ENCODE measurements around the gene TRHDE. TPM values are rescaled to one million over a fixed set of nuclear protein-coding genes. Genes with fewer than 3 reads are reported as not detected.

TRHDE gene
- total RNA-seq, 6 experiments from 2014 or later, result 65.7 to 106 (median 93.3) TPM

DNA sequence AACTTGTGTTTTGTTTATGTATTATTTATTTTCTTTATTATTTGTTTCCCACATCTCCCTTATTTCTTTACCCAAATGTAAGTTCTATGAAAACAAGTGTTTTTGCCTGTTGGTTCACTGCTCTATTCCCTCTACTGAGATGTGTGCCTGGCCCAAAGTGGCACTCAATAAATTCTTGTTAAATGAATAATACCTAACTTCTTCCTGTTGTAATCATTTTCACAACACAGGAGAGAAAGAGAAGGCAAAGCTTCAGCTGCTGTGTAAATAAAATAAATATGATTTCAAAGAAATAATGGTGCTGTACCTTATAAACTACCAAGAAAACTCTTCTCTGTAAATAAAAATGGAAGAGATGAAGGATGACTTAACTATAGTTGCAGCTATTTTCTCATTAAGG is 116.2 kb downstream of the TRHDE start:
- no peak for DNase-seq
- no peak overlapping the region for H3K4me3 Mint-ChIP-seq
- H3K4me1 Mint-ChIP-seq (ENCODE audit: low read depth), result peaks cover 35% of the 10 kb centered on the region
- no peaks in the 10 kb centered on the region for H3K9me3 Mint-ChIP-seq
- H3K36me3 Mint-ChIP-seq (ENCODE audit: low read depth), result peaks cover 41% of the 10 kb centered on the region
- H3K27ac Mint-ChIP-seq, result no peak overlapping the region
- peaks cover 2% of the 10 kb centered on the region; the same call in 1 of the 2 replicates for H3K27me3 Mint-ChIP-seq (ENCODE audit: insufficient read depth)
- TF ChIP-seq, protein P1, sequence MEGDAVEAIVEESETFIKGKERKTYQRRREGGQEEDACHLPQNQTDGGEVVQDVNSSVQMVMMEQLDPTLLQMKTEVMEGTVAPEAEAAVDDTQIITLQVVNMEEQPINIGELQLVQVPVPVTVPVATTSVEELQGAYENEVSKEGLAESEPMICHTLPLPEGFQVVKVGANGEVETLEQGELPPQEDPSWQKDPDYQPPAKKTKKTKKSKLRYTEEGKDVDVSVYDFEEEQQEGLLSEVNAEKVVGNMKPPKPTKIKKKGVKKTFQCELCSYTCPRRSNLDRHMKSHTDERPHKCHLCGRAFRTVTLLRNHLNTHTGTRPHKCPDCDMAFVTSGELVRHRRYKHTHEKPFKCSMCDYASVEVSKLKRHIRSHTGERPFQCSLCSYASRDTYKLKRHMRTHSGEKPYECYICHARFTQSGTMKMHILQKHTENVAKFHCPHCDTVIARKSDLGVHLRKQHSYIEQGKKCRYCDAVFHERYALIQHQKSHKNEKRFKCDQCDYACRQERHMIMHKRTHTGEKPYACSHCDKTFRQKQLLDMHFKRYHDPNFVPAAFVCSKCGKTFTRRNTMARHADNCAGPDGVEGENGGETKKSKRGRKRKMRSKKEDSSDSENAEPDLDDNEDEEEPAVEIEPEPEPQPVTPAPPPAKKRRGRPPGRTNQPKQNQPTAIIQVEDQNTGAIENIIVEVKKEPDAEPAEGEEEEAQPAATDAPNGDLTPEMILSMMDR (IDR thresholded peaks at IDR 0.05), result no peak

DNA sequence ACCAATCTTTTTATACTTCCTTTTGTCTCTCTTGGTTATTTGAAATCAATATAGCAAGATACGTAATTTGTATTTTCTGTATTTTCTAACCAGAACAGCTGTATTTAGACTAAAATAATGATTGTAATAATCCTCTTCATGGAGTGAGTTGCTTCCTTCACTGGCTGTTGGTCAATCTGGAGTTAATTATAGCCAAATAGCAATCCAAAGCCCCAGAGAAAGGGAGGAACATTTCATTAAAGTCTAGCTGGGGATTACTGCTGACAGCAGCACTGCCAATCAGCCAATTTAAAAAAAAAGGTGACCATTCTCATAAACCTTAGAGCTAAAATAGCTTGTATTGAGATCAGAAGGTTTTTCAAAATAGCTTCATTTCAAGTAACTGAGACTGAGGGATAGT is 118.0 kb downstream of the TRHDE start:
- no peak overlapping the region for H3K27ac Mint-ChIP-seq
- DNase-seq, result no peak
- no peaks in the 10 kb centered on the region for H3K9me3 Mint-ChIP-seq
- H3K4me3 Mint-ChIP-seq, result no peak overlapping the region
- peaks cover 36% of the 10 kb centered on the region for H3K36me3 Mint-ChIP-seq (ENCODE audit: low read depth)
- peaks cover 35% of the 10 kb centered on the region for H3K4me1 Mint-ChIP-seq (ENCODE audit: low read depth)
- peaks cover 2% of the 10 kb centered on the region; the same call in 1 of the 2 replicates for H3K27me3 Mint-ChIP-seq (ENCODE audit: insufficient read depth)
- TF ChIP-seq, protein P1 (IDR thresholded peaks at IDR 0.05), result no peak

DNA sequence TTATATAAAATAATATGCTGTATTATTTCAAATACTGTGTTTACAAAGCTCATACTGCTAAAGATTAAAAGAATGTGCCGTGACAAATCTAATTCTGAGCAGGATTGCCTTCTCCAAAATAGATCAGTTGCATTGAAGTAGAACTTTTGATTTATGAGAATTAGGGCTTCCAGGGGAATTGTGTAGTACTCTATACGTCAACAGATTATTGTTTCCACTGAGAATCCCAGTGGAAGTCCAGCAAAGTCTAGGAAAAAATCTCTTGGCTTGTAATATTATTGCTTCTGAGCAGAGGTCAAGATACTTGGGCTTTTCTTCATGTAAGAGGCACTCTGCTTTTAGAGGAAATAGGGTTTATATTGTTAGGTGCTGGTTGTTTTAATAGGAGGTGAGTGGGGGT is 133.9 kb downstream of the TRHDE start:
- TF ChIP-seq, protein P1 (IDR thresholded peaks at IDR 0.05), result no peak
- H3K27me3 Mint-ChIP-seq (ENCODE audit: insufficient read depth), result no peaks in the 10 kb centered on the region; the same call in none of the 2 replicates
- H3K9me3 Mint-ChIP-seq, result no peaks in the 10 kb centered on the region
- peaks cover 24% of the 10 kb centered on the region for H3K4me1 Mint-ChIP-seq (ENCODE audit: low read depth)
- no peak overlapping the region for H3K4me3 Mint-ChIP-seq
- DNase-seq, result no peak
- peaks cover 9% of the 10 kb centered on the region for H3K36me3 Mint-ChIP-seq (ENCODE audit: low read depth)
- no peak overlapping the region for H3K27ac Mint-ChIP-seq

DNA sequence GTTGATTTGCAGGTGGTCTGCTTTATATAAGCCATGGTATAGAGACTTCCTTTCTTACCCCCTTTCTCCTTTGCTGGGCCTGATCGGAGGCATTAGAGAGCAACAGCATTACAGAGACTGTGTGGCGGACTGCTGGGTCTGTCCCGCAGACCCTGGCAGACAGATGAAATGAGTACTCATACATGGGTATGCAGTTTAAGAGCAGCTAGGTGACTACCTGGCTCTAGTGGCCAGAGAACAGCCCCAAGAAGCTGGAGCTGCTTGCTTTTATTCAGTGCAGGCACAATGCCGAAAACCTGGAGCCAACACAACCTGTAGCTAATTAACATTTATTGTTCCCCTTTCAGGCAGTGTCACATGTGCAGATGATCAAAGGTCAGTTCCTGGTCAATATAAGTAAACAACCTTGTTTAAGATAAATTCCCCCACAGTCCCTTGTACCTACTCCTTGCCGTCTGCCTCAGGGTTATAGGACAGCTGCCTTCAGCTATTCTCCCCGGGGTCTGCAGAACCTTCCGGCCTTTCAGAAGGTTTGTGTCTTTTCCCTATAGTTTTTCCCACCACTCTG is 160.0 kb downstream of the TRHDE start:
- Mint-ChIP-seq H3K4me3 (no peak overlapping the region), H3K27me3 (ENCODE audit: insufficient read depth) (no peaks in the 10 kb centered on the region; the same call in 1 of the 2 replicates), H3K27ac (no peak overlapping the region), H3K4me1 (ENCODE audit: low read depth) (no peaks in the 10 kb centered on the region), H3K36me3 (ENCODE audit: low read depth) (peaks cover 6% of the 10 kb centered on the region; the same call in 1 of the 2 replicates), H3K9me3 (no peaks in the 10 kb centered on the region)
- TF ChIP-seq, protein P1 (IDR thresholded peaks at IDR 0.05), result no peak
- DNase-seq, result no peak

DNA sequence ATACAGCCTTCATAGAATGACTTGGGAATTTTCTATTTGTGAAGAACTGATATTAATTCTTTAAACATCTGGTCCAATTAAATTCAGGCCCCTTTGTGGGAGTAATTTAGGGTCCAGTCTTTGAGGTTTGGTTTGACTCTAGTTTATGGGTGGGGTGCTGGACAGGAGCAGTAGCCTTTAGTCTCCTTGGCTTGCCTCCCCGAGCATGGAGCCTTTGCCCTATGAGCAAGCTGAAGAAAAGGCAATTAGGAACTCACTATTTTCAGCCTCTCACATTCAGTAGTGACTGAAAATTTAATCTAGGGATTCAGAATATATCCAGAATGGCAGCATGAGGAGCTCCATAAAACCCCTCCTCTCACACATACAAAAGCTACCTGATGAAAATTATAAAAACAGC is 161.1 kb downstream of the TRHDE start:
- Mint-ChIP-seq H3K4me1 (ENCODE audit: low read depth) (no peaks in the 10 kb centered on the region), H3K27ac (no peak overlapping the region), H3K9me3 (no peaks in the 10 kb centered on the region), H3K27me3 (ENCODE audit: insufficient read depth) (no peaks in the 10 kb centered on the region; the same call in 1 of the 2 replicates), H3K36me3 (ENCODE audit: low read depth) (peaks cover 12% of the 10 kb centered on the region; the same call in 1 of the 2 replicates), H3K4me3 (no peak overlapping the region)
- DNase-seq, result no peak
- TF ChIP-seq, protein P1 (IDR thresholded peaks at IDR 0.05), result no peak
